H9 (cell line): ENCODE measurements around the gene NSUN7. TPM values are rescaled to one million over a fixed set of nuclear protein-coding genes. Genes with fewer than 3 reads are reported as not detected.

Experiments
- DNase-seq: peaks from one replicate; pipeline ENCODE4 v3.0.0-alpha.2; 2017
- H2AFZ ChIP-seq: one replicate; pipeline ENCODE4 v1.6.1; 2013; ENCODE audit warnings: mild to moderate bottlenecking, low read length, control low read depth, moderate library complexity
- H2AK5ac ChIP-seq: 2 replicates; pipeline ENCODE4 v1.6.1; 2013; ENCODE audit warnings: low read length, control low read depth, mixed read lengths; ENCODE audit not compliant: insufficient read length
- H2BK120ac ChIP-seq: one replicate; pipeline ENCODE4 v1.6.1; 2013; ENCODE audit warnings: low read depth, mild to moderate bottlenecking, low read length, control low read depth, inconsistent platforms; ENCODE audit not compliant: poor library complexity, severe bottlenecking
- H2BK12ac ChIP-seq: 2 replicates; pipeline ENCODE4 v1.6.1; 2013; ENCODE audit warnings: low read length, control low read depth, mixed read lengths, low read depth; ENCODE audit not compliant: insufficient read length
- H2BK15ac ChIP-seq: 2 replicates; pipeline ENCODE4 v1.6.1; 2013; ENCODE audit warnings: low read depth, low read length, control low read depth
- H2BK20ac ChIP-seq: one replicate; pipeline ENCODE4 v1.6.1; 2013; ENCODE audit warnings: low read depth, mild to moderate bottlenecking, low read length, control low read depth, inconsistent platforms; ENCODE audit not compliant: poor library complexity, severe bottlenecking
- H2BK5ac ChIP-seq: 2 replicates; pipeline ENCODE4 v1.6.1; 2013; ENCODE audit warnings: low read length, control low read depth, mixed read lengths; ENCODE audit not compliant: insufficient read length
- H3K14ac ChIP-seq: 2 replicates; pipeline ENCODE4 v1.6.1; 2013; ENCODE audit warnings: low read length, control low read depth; ENCODE audit not compliant: insufficient read depth
- H3K18ac ChIP-seq: 2 replicates; pipeline ENCODE4 v1.6.1; 2013; ENCODE audit warnings: low read depth, mild to moderate bottlenecking, mixed read lengths, low read length, control low read depth; ENCODE audit not compliant: insufficient read length
- H3K23ac ChIP-seq: 2 replicates; pipeline ENCODE4 v1.6.1; 2013; ENCODE audit warnings: low read length, control low read depth, mixed read lengths, low read depth; ENCODE audit not compliant: insufficient read length
- H3K23me2 ChIP-seq: 2 replicates; pipeline ENCODE4 v1.6.1; 2013; ENCODE audit warnings: low read depth, mild to moderate bottlenecking, mixed read lengths, low read length, control low read depth; ENCODE audit not compliant: insufficient read length, poor library complexity, severe bottlenecking
- H3K27ac ChIP-seq: 2 replicates; pipeline ENCODE4 v1.5.1; 2013; ENCODE audit warnings: low read length, control low read depth, mixed read lengths, low read depth; ENCODE audit not compliant: insufficient read length
- H3K27me3 ChIP-seq: 2 replicates; pipeline ENCODE4 v1.6.1; 2013; ENCODE audit warnings: low read length, control low read depth, inconsistent platforms; ENCODE audit not compliant: insufficient read depth
- H3K4ac ChIP-seq: 2 replicates; pipeline ENCODE4 v1.6.1; 2013; ENCODE audit warnings: low read depth, mild to moderate bottlenecking, control low read depth, inconsistent platforms, low read length, moderate library complexity
- H3K4me1 ChIP-seq: 2 replicates; pipeline ENCODE4 v1.6.1; 2013; ENCODE audit warnings: low read length, control low read depth, inconsistent platforms; ENCODE audit not compliant: insufficient read depth
- H3K4me2 ChIP-seq: 2 replicates; pipeline ENCODE4 v1.6.1; 2013; ENCODE audit warnings: low read length, control low read depth, mixed read lengths; ENCODE audit not compliant: insufficient read length, insufficient read depth
- H3K56ac ChIP-seq: 2 replicates; pipeline ENCODE4 v1.6.1; 2013; ENCODE audit warnings: low read depth, mild to moderate bottlenecking, mixed read lengths, low read length, control low read depth; ENCODE audit not compliant: insufficient read length
- H3K79me1 ChIP-seq: 2 replicates; pipeline ENCODE4 v1.6.1; 2013; ENCODE audit warnings: low read depth, mild to moderate bottlenecking, moderate library complexity, low read length, control low read depth, inconsistent platforms; ENCODE audit not compliant: insufficient read depth, poor library complexity, severe bottlenecking
- H3K79me2 ChIP-seq: 2 replicates; pipeline ENCODE4 v1.6.1; 2013; ENCODE audit warnings: low read length, control low read depth, inconsistent platforms; ENCODE audit not compliant: insufficient read depth
- H3K9ac ChIP-seq: 2 replicates; pipeline ENCODE4 v1.6.1; 2013; ENCODE audit warnings: low read length, control low read depth, mixed read lengths; ENCODE audit not compliant: insufficient read length; ENCODE audit errors: extremely low read depth
- H3K9me3 ChIP-seq: one replicate; pipeline ENCODE4 v1.6.1; 2013; ENCODE audit warnings: low read depth, low read length, inconsistent platforms; ENCODE audit not compliant: control insufficient read depth
- H3T11ph ChIP-seq: one replicate; pipeline ENCODE4 v1.6.1; 2013; ENCODE audit warnings: mild to moderate bottlenecking, low read length, control low read depth, inconsistent platforms
- H4K20me1 ChIP-seq: one replicate; pipeline ENCODE4 v1.6.1; 2013; ENCODE audit not compliant: control insufficient read depth, insufficient read length, insufficient read depth
- H4K5ac ChIP-seq: 2 replicates; pipeline ENCODE4 v1.6.1; 2013; ENCODE audit warnings: low read depth, mild to moderate bottlenecking, mixed read lengths, low read length, control low read depth; ENCODE audit not compliant: insufficient read length
- H4K8ac ChIP-seq: replicated peaks from 2 replicates; pipeline ENCODE4 v1.6.1; 2013; ENCODE audit warnings: low read length, control low read depth, mixed read lengths, low read depth; ENCODE audit not compliant: insufficient read length
- H4K91ac ChIP-seq: 2 replicates; pipeline ENCODE4 v1.6.1; 2013; ENCODE audit warnings: low read depth, mild to moderate bottlenecking, moderate library complexity, mixed read lengths, low read length, control low read depth; ENCODE audit not compliant: insufficient read length
- H3K27ac Mint-ChIP-seq, 3 experiments: 2 replicates in 2 of 3; 3 replicates in 1 of 3; pipeline ENCODE4 v1.8.0; 2020 to 2021; ENCODE audit warnings: mixed read lengths in 3 of 3, mild to moderate bottlenecking in 1 of 3, moderate library complexity in 1 of 3
- H3K27me3 Mint-ChIP-seq: 2 replicates; pipeline ENCODE4 v1.8.0; 2021; ENCODE audit warnings: low read depth, mild to moderate bottlenecking, moderate library complexity, mixed read lengths
- H3K36me3 Mint-ChIP-seq, 3 experiments: 2 replicates in 2 of 3; 3 replicates in 1 of 3; pipeline ENCODE4 v1.8.0; 2020 to 2021; ENCODE audit warnings: low read depth in 3 of 3, mixed read lengths in 3 of 3; ENCODE audit not compliant: insufficient read depth in 1 of 3
- H3K4me1 Mint-ChIP-seq, 2 experiments: 2 replicates each; pipeline ENCODE4 v1.8.0; 2020; ENCODE audit warnings: mixed read lengths in 2 of 2
- H3K4me3 Mint-ChIP-seq, 2 experiments: 2 replicates in 1 of 2; 3 replicates in 1 of 2; pipeline ENCODE4 v1.8.0; 2020 to 2021; ENCODE audit warnings: mild to moderate bottlenecking in 2 of 2, mixed read lengths in 2 of 2, moderate library complexity in 1 of 2
- H3K9me3 Mint-ChIP-seq, 2 experiments: 2 replicates in 1 of 2; 3 replicates in 1 of 2; pipeline ENCODE4 v1.8.0; 2020; ENCODE audit warnings: mild to moderate bottlenecking in 2 of 2, mixed read lengths in 2 of 2, moderate library complexity in 1 of 2
- WGBS: extraction: QIAGEN DNeasy Blood & Tissue Kit; methylation state at CpG from one replicate; pipeline ENCODE4 v1.1.7; 2013; ENCODE audit warnings: missing lambda C conversion rate, low lambda C conversion rate, mixed read lengths; ENCODE audit not compliant: insufficient read length; ENCODE audit errors: extremely low coverage; 5-methylcytosine and 5-hydroxymethylcytosine counted together
- total RNA-seq: library from RNA; stranded (reverse); gene quantifications from 2 replicates; pipeline ENCODE4 v1.2.1, GENCODE V29; 2021
- TF ChIP-seq, protein P1 (sequence below): fragments of 200-600 bp; sonication (generic); conservative IDR thresholded peaks from 3 replicates; pipeline ENCODE4 v1.8.0; 2021; ENCODE audit warnings: antibody characterized with exemption, mild to moderate bottlenecking

NSUN7 gene
- total RNA-seq, 1 experiment from 2014 or later, result 15.9 TPM

DNA sequence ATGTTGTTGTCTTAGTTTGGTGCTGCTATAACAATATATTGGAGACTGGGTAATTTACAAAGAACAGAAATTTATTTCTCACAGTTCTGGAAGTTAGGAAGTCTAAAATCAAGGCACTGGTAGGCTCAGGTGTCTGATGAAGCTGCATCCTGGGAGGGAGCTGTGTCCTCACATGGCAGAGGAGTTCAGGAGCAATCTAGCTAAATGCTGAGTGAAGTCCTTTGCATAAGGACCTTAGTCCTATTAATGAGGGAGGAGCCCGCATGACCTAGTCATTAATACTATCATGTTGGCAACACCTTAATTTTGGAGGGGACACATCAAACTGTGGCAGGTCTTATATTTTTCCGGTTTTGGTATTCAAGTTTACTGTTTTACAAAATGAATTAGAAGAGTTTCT is 36.0 kb upstream of the NSUN7 start:
- Histone ChIP-seq H2AFZ (no peak overlapping the region), H2BK5ac (no peak overlapping the region), H3K4me1 (no peaks in the 10 kb centered on the region), H3K23ac (no peak overlapping the region), H4K91ac (no peak overlapping the region), H3K4ac (no peak overlapping the region), H3K14ac (no peak overlapping the region), H4K5ac (no peak overlapping the region), H3K23me2 (no peaks in the 10 kb centered on the region), H3K79me1 (no peaks in the 10 kb centered on the region), H3K79me2 (no peaks in the 10 kb centered on the region), H2AK5ac (no peak overlapping the region), H2BK15ac (no peak overlapping the region), H2BK20ac (no peak overlapping the region), H3K9me3 (no peaks in the 10 kb centered on the region), H3T11ph (no peak overlapping the region), H3K27ac (no peak overlapping the region), H3K27me3 (no peaks in the 10 kb centered on the region), H3K56ac (no peak overlapping the region), H3K4me2 (no peak overlapping the region), H2BK120ac (no peak overlapping the region), H2BK12ac (no peak overlapping the region), H3K18ac (no peak overlapping the region), H4K8ac (no peak overlapping the region), H4K20me1 (no peaks in the 10 kb centered on the region), H3K9ac (no peak overlapping the region)
- H3K27ac Mint-ChIP-seq, result peak overlapping the region in 2 of 3 experiments; percentile 70 to 90; a peak in 2 of 7 replicates
- DNase-seq, result no peak
- no peaks in the 10 kb centered on the region for H3K9me3 Mint-ChIP-seq
- TF ChIP-seq, protein P1, sequence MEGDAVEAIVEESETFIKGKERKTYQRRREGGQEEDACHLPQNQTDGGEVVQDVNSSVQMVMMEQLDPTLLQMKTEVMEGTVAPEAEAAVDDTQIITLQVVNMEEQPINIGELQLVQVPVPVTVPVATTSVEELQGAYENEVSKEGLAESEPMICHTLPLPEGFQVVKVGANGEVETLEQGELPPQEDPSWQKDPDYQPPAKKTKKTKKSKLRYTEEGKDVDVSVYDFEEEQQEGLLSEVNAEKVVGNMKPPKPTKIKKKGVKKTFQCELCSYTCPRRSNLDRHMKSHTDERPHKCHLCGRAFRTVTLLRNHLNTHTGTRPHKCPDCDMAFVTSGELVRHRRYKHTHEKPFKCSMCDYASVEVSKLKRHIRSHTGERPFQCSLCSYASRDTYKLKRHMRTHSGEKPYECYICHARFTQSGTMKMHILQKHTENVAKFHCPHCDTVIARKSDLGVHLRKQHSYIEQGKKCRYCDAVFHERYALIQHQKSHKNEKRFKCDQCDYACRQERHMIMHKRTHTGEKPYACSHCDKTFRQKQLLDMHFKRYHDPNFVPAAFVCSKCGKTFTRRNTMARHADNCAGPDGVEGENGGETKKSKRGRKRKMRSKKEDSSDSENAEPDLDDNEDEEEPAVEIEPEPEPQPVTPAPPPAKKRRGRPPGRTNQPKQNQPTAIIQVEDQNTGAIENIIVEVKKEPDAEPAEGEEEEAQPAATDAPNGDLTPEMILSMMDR, result no peak
- H3K36me3 Mint-ChIP-seq, result no peaks in the 10 kb centered on the region
- H3K27me3 Mint-ChIP-seq, result no peaks in the 10 kb centered on the region
- H3K4me1 Mint-ChIP-seq, result peaks cover 17 to 21% of the 10 kb centered on the region in 2 experiments
- WGBS, result no CpG with 5 or more reads among the region's 2 CpGs
- H3K4me3 Mint-ChIP-seq, result no peak overlapping the region
